NCI-H748 treated with DMSO at 0.1 percent for 48 hours (cell line): Measurements from ENCODE around the gene ZIC2.
A peak's percentile ranks its signal among the peaks of the same experiment; 100 is the strongest.

Experiments used
- DNase-seq: peaks from one replicate; lab custom pipeline; 2025; lab: John Stamatoyannopoulos, UW

The ZIC2 gene

DNA sequence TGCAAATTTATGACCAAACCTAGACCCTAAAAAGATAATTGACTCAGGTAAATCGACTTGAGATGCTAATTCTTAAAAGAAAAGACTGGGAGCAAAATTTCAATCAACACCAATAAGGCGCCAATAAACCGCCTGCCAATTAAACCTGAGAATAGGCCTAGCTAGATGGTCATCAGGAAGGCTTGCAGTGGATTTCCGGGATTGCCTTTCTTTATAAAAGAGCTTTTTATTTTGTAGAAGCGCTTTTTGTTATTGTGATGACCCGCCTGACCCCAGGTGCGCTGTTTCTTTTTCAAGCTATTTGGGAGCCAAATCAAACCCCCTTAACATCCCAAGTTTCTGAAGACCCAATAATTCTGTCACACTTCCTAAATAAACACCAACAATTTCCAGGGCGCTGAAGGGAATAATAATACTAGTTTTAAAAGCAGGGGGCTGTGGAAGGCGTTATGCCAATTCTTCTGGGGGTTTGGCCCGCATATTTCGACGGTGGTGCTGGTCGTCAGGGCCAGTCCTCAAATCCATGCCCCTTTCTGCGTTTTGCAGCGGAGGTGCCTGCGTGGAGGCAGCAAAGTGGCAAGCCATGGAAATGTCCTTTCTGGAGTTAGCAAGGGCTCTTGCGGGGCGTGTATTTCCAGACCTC, 7.2 kb upstream of the ZIC2 start:
- DNase-seq: no peak

DNA sequence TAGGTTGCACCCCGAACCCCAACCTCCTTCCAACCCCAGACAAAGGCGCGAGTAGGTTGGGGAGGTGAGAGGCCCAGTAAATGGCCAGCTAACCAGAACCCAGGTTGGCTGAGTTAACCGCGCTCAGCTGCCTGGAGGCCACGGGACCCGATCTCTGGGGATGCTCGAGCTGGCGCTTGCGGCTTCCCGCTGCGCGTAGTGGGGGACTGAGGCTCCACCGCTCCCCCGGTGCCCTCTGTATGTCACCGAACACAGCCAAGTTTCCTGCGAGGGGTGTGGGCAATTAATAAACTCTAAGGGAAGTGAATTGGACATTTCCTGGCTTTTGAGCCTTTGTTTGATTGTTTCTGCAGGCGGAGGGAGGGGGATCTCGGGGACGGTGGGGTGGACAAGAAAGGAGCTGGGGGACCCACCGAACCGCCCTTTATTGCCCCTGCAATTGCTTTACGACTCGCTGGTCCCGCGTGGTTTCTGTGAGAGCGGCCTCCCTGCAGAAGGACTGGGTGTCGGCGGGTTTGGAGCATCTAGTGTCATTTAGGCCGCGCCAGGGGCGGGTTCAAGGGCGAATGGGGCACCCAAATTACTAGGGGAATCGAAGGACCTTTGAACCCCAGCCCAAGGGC, 6.5 kb upstream of the ZIC2 start:
- DNase-seq: no peak

DNA sequence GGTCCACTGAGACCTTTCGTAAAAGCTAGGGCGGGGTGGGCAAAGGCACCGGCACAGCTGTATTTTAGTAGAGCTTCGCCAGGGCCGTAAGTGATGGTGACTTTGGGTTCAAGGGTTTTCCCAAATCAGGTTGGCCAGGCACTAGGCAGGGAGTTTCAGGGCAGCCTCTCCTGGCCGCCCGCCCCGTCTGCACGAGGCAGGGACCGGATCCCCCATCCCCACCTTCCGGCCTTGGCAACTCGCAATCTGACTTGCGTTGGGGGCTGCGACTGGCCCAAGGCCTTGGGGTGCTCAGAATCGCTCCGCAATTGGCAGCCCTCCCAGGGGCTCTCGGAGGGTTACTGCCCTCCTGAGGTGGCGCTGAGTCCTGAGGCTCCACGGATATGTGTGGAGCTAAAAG, 6.0 kb upstream of the ZIC2 start:
- no peak for DNase-seq

DNA sequence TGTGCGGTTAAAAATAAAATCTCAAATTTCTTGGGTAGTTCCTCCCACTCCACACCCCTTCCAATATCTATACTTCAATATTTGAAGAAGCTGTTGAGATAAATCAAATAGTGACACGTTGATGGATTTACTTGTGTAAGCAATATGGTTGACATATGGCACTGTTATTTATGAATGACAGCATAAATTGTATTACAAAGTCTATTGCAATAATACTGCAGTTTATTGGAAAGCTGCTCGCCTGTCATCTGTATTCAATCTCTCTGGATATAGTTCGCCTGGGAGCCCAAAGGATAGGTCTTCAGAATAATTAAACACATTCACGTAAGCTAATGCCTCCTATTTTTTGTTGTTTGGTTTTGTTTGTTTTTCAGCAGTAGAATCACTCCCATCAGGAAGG, 5.0 kb upstream of the ZIC2 start:
- DNase-seq: no peak

DNA sequence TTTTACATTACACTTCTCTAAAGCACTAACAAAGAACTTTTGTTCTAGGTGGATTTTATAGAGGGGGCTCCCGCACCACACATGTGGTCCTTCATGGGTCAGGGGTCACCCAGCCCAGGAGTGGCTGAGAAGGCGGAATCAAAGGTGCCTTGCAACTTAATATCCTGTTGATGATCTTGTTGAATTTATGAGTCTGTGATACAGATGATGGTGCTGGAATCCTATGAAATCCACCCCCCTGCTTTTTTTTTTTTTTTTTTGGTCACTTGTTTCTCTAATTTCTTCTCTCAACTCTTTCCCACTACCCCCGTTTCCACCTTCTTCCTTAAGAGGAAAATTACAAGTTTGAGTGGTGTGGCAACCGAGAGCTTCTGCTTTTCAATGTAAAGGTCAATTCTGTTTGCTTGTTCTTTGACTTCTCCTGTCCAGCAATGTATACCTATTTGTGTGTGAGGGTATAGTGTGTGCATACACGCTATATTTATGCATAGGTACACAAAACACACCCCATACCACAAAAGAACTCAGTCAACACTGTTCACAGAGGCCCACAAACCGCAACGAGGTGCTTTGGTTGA, 4.2 kb upstream of the ZIC2 start:
- peak; percentile 62 for DNase-seq

DNA sequence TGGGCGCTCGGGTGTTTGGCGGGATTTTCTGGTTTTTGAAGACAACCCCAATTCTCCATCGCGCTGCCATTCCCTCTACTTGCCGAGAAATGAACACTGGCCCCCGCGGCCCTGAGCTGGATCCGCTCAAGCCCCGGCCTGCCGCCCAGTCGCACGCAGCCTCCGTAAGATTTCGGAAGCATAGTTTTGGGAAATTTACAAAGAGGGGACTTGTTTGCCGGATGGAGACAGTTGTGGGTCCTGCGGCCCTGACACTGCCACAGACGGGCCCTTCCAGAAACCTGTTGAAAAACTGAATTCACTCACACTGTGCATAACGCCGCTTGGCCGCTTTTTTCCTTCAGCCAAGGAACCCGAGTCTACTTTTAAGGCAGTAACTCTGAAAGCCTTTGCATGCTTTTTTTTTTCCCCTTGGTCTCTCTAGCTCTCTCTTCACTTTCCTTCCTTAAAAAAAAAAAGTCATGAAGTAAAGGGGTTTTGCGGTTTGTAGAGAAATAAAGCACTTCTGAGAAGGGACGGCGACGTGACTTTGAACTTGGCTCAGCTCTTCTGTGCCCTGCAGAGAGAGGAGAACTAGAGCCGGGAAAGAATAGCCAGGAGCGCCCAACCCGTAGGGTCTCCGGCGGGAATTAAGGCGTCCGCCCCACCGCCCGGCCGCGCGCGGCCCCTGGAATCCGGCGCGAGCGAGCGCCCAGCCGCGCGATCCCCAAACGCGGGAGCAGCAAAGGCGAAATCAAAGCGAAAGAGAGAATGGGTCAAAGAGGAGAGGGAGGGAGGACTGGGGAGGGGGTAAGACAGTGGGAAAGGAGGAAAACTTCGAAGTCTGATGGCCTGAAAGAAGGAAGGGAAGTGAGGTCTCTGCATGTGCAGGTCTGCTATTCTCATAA, 3.4 kb upstream of the ZIC2 start:
- DNase-seq: no peak

DNA sequence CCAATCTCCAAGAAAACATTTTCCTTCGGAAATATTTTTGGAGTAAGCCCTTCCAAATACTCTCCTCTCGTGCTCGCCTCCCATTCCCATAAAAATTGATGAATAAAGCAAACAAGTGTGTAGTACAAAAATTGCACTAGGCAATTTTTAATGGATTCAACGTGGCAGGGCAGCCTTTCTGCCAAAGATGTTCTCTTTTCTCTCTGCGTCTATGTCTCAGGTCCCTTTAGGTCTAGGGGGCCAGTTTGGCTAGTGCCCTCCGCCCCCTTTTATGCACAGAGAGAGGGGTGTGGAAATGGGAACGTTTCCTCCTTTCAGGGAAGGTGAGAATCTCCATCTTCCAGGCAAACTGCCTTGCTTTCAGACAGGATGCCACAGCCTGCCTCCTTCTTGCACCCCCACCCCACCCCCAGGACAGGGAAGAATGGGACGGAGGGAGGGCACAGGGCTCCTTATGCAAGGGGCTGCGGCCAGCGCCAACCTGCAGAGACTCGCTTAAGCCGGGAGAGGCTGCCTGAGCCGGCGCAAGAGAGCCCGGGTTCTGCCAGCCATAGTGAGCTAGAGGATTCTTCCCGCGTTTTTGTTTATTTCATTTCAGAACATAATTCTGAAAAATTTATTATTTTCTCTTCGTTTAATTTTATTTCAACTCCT, 2.7 kb upstream of the ZIC2 start:
- no peak for DNase-seq

DNA sequence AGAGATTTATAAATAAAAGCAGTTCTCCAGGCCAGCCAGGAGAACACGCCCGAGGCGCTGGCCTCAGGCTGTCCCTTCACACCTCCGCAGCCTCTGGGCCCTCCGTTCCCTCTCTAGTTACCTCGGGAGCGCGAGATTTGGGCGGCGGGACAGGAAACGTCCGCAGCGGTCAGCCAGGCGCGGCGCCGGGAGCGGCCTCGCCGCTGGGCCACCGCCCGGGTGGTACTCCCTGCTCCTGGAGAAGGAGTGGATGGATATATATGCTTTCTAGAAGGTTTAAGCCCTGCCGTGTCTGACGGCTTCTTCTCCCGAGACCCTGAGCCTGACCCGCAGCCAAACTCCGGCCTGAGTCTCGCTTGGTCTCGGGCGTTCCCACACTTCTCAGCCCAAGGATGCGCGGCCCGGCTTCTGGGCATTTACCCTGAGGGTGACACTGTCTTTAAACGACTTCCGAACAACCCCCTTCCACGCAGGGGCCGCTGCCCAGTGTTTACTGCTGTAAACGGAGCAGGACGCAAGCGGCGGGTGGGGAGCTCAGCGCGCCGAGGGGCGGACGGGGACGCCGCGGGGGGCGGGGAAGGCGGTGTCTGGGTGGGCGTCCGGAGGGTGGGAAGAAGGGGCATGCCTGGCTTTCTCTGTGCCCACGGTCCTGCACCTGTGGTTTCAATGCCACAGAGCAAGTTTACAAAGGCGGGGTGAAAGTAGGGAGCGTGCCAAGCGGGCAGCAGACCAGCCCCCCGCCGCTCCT, 2.0 kb upstream of the ZIC2 start:
- DNase-seq: no peak

DNA sequence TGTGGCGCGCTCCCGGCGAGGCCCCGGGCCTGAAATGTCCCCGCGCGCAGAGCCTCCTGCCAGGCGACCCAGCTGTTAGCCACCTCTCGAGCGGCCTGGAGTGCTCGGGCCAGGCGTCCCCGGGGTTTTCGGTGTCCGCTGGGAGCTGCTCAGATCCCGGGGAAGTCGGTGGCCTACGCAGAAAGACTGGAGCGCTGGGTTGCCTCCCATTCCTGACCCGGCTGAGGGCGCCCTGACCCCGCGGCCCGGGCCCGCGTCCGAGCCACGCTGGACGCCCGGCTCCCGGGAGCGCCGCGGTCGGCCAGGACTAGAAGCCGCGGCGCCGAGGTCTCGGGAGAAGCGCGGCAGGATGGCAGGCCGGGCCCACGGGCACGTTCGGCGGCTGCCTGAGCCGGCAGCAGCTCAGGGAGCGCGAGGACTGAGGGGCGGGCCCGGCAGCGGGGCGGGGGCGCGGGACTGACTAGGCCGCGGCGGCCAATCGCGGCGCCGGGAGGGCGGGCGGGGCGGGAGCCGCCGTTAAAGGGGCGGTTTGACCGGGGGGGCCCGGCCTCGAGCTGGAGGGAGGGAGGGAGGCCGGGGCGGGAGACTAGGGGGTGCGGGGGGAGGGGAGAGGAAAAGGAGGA, 1.3 kb upstream of the ZIC2 start:
- peak; percentile 85 for DNase-seq

DNA sequence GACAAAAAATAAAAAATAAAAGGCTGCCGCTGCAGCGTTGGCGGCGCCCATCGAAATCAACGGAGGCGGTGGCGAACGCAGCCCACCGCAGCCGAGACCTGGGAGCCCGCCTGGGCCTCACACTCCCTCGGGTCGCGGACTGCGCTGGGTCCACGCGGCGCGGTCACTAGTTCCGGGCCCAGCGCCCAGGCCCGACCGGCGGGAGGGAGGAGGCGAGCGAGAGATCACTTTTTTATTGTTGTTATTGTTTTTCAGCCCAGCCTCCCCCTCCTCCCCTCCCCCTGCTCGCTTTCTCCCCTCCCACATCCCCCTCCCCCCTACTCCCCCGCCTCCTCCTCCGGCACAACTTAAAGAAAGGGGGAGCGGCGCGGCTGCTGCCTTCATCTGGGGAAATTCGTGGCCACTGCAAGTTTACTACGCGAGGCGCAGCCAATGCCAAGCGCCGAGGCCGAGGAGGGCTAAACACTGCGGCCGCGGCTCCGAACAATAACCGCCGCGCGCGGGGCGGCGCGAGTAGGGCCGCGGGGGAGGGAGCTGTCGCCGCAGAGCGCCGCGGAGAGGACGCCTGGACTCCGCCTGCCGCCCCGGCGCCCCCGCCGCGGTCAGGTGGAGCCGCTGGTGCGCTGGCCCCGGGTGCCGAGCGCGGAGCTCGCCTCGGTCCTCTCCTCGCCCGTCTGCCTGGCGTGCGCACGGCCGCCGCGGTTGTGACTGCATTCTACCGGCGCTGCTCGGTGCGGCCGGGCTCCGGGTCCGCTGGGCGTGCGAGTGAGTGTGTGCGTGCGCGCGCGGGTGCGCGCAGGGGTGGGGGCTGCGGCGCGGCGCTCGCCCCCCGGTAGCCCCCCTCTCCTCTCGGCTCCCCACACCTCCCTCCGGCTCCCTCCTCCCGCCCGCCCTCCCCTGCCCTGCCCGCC, 505 bp upstream of the ZIC2 start:
- DNase-seq: peak; percentile 85

DNA sequence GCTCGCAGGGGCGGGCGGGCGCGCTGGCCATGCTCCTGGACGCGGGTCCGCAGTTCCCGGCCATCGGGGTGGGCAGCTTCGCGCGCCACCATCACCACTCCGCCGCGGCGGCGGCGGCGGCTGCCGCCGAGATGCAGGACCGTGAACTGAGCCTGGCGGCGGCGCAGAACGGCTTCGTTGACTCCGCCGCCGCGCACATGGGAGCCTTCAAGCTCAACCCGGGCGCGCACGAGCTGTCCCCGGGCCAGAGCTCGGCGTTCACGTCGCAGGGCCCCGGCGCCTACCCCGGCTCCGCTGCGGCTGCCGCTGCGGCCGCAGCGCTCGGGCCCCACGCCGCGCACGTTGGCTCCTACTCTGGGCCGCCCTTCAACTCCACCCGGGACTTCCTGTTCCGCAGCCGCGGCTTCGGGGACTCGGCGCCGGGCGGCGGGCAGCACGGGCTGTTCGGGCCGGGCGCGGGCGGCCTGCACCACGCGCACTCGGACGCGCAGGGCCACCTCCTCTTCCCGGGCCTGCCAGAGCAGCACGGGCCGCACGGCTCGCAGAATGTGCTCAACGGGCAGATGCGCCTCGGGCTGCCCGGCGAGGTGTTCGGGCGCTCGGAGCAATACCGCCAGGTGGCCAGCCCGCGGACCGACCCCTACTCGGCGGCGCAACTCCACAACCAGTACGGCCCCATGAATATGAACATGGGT, 599 bp downstream of the ZIC2 start:
- no peak for DNase-seq

DNA sequence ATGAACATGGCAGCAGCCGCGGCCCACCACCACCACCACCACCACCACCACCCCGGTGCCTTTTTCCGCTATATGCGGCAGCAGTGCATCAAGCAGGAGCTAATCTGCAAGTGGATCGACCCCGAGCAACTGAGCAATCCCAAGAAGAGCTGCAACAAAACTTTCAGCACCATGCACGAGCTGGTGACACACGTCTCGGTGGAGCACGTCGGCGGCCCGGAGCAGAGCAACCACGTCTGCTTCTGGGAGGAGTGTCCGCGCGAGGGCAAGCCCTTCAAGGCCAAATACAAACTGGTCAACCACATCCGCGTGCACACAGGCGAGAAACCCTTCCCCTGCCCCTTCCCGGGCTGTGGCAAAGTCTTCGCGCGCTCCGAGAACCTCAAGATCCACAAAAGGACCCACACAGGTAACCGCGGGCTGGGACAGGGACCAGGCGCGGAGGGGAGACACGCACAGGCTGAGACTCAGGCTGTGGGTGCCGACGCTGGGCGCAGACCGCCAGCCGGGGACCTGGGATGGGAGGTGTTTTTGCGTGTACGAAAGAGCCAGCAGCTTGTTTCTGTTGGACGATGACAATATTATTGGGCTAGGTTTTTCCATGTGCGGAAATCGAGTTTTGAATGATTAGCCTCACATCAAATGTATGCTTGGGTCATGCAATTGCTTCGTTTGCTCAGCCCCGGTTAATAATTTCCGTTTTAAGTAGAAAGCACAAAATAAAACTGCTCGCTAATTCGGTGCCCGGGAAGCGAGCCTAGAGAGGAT, 1.3 kb downstream of the ZIC2 start:
- no peak for DNase-seq

DNA sequence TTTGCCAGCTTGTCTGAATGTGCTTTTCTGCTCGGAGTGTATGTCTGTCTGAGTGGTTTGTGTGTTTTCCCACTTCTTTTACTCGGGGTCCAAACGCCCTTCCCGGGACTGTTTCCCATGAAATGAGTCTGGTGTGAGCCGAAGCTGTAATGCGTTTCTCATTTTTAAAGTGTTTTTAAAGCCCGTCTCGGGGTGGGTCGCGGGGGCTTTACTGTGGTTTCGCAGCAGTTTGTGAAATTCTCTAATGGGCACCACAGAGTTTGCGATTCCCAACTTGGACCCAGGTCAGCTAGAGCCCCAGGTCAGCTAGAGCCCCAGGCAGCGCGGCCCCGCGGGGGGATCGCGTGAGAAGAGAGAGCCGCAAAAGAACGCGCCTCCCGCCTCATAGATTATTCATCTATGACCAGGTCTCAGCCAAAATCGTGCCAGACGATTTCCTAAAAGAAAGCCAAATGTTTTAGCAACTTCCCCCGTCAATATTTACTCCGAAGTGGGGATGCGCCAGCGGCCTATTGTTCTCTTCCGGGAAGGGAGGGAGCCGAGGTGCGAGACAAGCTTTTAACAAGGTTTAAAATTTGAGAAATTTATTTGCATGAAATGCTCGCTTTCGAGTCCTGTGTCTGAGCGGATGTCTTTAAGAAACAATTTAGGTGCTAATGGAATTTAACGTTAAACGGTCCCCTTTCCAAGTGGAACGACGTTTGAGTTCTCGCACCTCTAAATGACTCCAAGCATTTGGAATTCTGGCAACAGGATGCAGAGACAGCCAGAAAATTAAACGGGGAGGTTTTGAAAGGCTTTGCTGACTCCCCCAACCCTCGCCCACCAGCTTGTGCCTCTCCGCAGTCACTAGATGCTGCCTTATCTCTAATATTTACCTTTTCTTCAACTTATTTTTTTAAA, 2.2 kb downstream of the ZIC2 start:
- DNase-seq: no peak

DNA sequence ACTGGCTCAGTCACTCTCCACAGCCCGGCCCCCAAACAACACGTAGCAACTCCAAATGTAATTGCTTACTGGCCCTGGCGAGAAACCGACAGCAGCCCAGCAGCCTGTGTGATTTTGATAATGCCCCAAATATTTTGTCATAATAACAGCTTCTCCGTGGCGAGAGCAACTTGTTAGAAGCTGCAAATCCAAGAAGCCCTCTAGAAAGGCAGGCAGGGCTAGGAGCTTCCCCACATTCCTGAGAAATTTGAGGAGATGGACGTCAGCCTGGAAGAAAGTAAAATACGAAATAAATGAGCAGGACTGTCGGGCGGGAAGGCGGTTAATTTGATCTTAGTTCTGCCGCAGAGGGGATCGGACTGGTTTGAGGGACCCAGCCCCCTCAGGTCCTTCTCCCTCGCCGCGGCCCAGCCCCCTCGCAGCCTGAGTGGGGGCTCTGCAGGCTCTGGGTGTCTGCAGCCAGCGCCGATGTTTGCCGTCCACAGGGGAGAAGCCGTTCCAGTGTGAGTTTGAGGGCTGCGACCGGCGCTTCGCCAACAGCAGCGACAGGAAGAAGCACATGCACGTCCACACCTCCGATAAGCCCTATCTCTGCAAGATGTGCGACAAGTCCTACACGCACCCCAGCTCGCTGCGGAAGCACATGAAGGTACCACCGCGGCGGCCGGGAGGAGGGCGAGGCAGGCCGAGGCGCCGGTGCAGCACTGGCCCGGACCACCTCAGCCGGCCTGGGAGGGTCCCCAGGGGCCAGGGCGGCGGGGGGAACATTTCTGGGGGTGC, 3.1 kb downstream of the ZIC2 start:
- no peak for DNase-seq

DNA sequence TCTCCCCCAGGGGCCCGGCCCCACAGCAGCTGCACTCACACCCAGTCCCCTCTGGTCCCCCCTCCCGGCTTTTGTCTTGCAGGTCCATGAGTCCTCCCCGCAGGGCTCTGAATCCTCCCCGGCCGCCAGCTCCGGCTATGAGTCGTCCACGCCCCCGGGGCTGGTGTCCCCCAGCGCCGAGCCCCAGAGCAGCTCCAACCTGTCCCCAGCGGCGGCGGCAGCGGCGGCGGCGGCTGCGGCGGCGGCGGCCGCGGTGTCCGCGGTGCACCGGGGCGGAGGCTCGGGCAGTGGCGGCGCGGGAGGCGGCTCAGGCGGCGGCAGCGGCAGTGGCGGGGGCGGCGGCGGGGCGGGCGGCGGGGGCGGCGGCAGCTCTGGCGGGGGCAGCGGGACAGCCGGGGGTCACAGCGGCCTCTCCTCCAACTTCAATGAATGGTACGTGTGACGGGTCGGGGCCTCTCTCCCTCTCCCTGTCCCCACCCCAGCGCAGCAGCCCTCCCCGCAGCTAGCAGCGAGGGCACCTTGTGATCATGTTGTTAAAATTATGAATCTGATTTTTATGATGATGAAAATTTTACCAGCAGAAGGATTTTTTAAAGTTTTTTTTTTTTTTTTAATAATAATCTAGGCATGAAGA, 3.8 kb downstream of the ZIC2 start:
- DNase-seq: no peak

DNA sequence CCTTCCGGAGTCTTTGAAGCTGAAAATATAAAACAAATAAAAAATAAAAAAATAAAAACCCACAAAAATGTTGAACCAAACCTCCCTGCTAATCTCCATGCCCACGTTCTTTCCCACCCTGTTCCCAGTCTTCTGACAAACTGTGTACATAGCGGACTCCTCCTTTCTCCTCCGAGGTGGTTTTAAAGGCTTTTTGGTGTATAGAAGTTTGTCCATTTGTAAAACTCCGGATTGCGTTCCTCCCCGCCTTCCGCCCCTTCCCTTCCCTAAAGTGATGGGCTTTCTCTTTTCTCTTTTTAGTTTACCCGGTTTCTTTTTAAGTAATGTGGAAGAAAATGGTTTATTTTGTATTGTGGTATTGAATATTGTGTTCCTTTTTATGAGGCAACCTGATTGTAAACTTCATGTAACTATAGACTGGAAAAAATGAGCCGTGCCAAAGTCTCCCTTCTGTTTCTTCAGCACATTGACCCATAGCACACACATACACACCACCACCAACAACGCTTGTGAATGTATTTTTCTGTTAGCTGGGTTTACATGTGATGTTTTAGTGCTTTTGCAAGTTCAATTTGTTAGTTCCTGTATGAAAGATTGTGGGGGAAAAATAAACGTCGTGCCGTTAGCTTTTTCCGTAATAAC, 4.4 kb downstream of the ZIC2 start:
- DNase-seq: no peak
